GM19438 (cell line): ENCODE measurements around the gene ST3GAL5.

Experiments used
- ATAC-seq: cut with Tn5 transposase; IDR thresholded peaks from one replicate; pipeline ENCODE4 v1.9.1; 2021; ENCODE audit warnings: low read depth; ENCODE audit not compliant: unreplicated experiment

The ST3GAL5 gene

DNA sequence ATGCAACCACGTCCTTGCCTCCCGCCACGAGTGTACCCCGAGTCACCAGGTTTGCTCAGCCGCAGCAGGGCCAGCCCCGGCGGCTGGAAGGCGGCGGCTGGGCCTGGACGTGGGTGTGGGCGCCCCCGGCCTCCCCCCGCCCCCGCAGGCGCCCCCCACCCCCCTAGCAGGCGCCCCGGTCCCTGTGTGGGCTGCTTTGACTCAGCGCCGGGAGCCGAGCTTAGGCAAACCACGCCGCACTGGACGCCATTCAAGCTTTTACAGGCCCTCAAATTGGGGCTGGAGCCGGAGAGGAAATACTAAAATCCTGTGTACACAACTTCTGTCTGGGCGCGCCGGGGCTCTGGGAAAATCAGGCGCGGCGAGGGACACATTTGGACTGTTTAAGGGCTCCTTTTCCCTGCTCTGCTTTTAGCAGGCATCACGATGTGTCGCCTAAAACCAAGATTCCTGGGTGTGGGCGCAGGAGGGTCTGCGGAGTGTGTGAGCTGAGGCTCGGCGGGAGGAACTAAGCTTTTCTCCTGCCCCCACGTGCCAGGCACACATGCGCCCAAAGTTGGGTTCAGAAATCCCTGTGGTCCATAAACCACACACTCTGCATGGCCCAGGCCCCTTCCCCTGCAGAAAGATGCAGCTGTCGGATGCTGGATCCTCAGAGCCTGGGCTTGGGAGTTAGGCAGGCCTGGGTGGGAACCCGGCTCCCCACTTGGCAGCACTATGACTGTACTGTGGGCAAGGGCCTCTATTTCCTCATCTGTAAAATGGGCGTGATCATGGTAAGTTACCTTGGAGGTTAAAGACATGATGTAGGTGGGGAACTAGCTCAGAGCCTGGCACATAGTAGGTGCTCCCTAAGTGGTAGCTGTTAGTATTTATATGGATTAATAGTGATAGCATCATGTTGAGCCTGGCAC lies 77.4 kb downstream of the ST3GAL5 start:
- no peak for ATAC-seq

DNA sequence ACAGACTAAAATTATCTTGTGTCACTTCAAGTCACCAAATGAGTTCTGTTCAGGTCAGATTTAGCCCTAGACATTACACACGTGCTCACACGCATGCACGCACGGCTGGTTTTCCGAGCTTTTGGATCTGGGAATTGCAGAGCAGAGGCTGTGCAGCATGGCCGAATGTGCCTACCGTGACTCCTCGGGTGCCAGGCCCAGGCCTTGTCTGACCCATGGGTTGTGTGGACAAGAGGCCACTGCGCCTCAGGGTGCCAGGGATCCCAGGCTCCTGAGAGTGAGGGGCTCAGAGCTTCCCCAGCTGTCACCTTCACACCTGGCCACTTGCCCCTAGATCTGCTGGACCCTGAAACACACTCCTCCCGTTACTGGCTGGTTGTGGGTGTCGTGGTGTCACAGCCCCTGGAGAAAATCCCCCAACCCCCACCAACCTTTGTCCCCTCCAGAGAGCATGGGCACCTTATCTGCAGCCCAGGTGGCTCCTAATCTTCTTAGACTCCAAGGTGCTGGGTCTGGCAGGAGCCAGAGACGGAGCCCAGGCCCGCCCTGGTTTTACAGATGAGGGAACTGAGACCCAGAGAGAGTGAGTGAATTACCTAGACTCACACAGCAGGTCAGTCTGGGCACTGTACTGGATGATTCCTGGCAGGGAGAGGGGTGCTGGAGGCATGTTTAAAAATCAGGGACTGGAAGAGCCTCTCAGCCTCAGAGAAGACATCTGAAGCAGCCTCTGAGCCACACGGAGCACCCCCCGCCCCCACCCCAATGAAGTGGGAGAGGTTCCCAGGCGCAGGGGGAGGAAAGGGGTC lies 78.2 kb downstream of the ST3GAL5 start:
- ATAC-seq: no peak

DNA sequence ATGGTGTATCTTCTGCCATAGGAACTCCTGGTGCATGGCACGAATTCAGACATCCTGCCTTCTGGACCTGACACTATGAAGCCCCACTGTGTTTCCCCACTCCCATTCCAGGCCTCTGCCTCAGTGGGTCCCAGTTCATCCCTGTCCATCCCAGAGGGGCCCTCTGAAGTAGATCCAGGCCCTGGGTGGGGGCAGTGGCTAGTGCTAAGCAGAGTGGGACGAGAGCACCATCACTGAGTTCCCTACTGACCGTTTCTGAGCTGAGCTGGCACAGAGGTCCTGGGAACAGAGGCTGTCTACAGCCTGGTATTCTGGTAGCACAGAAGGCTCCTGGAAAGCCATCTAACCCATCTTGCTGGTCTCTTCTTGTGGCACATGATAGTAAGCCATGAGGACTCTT lies 81.0 kb downstream of the ST3GAL5 start:
- ATAC-seq: no peak

- ATAC-seq: no peak
Measured at GRCh38 chr2:85806358-85807118, 82.3 kb downstream of the ST3GAL5 start.

DNA sequence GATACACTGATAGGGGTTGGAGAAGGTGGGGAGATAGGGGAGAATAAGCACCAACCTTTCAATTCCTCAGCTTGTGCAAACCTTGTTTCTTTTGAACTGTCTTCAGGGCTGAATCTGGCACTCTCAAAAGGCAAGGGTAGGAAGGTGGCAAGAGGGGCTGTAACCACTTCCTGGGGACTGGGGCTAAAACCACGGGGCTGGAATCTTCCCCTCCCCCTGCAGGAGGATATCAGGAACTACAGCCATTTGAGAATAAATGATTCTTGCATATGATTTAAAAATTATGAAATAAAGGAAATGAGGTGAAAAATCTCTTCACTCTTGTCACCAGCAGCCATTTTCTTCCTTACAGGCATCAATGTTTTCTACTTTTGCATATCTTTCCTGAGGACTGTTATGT lies 84.2 kb downstream of the ST3GAL5 start:
- ATAC-seq: no peak

- ATAC-seq: no peak
Measured at GRCh38 chr2:85803704-85804425, 84.9 kb downstream of the ST3GAL5 start.

DNA sequence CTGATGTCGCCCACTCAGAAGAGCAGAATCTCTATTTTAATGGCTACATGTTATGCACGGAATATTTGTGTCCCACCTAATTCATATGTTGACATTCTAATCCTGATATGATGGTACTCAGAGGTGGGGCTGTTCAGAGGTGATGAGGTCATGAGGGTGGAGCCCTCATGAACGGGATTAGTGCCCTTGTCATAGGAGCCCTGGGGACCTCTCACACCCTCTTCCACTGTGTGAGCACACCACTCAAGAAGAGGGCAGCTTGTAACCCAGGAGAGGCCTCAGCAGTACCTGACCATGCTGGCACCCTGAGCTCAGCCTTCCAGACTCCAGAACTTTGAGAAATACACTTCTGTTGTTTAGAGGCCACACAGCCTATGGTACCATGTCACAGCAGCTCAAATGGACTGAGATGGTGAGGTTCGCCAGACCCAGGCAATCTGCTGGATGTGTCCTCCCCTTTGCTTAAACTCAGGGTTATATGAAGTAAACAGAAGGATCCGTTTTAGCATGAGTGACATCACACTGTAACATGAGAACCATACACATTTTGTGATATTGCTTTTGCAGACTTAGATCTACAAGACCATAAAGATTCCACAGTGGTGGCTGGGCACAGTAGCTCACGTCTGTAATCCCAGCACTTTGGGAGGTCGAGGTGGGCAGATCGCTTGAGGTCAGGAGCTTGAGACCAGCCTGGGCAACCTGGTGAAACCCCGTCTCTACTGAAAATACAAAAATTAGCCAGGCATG lies 86.3 kb downstream of the ST3GAL5 start:
- ATAC-seq: no peak

GRCh38 chr2:85801871-85802270 lies 86.9 kb downstream of the ST3GAL5 start:
- ATAC-seq: no peak

- ATAC-seq: no peak
Measured at GRCh38 chr2:85800586-85800985, 88.2 kb downstream of the ST3GAL5 start.

DNA sequence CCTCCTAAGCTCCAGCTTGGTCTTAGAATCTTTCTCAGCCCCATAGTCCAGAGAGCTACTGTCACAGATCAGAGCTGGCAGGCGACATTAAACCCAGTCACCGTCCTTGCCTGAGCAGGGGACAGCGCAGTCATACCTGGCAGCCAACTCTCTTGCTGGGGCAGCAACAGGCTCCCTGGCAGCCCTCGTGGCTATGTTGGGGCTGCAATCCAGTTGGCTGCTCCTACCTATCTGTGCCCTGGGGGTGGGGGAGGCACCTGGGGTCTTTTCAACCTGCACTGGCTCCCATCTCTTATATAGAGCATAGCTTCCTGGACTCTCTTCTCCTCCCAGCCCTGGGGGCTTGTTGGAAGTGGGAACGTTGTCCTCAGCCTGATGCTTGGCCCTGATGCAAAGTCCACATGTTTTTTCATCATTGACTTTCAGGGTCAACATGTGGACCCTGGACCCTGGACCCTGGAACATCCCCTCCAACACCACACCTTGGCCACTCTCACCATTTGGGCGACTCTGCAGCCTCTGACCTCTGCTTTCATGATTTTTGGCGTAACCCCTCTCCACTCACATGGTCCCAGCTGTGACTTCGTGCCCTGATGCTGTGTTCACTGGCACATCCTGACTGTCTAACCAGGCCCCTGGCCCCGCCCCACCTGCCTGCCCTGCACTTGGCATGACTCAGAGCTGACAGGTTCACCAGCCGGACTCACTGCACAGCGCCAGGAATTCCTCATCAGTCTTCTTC lies 89.4 kb downstream of the ST3GAL5 start:
- ATAC-seq: no peak

DNA sequence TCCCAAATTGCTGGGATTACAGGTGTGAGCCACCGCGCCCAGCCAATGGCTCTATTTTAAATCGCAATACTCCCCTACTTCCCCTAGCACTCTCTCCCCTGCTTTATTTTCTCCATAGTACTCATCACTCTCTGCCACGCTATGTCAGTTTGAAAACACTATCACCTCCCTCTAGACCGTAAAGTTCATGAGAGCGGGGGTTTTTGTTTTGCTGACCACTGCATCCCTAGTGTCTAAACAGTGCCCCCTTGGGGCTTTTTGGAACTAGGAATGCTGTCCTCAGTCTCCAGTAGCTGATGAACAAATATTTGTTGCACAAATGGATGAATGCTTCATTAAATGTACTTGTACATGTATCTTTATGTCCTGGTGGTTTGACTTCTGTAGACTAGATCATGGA lies 90.9 kb downstream of the ST3GAL5 start:
- ATAC-seq: no peak

- no peak for ATAC-seq
Measured at GRCh38 chr2:85797263-85797660, 91.5 kb downstream of the ST3GAL5 start.

DNA sequence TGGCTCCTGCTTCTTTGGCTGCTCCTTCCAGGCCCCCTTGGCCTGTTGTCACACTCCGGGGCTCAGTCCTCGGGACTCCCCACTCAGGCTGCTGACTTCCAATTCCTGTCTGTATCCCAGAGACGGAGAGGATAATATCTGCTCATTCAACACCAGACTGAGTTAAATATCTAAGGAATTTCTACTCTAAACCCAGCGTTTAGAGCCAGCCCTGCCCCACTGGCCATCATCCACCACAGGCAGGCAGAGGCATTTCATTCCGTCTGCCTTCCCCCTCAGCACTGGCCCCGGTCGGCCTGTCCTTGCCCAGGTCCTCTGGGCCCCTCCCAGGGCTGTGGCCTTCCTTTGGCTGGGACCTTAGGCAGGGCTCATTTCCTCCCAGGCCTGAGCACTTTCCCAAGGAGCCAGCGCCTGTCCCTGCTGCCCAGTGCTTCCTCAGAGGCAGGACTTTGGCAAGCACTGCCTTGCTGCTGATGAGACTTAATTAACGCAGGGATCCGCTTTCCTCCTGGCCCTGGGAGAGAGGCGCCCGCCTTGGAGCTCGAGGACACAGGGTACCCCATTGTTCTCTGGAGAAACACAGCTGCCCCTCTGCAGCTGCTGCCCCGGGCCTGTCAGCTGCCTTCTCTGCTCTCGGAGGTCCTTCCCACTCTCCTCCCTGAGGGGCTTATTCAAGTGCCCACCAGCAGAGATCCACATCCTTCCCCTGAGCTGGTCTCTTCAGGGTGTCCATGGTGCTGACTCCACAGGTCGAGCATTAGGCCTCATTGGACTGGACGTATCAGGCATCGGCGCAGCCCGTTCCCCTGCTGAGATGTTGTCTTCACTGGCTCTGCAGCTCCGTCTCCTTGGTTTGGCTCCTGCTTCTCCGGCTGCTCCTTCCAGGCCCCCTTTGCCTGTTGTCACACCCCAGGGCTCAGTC lies 92.2 kb downstream of the ST3GAL5 start:
- ATAC-seq: no peak

DNA sequence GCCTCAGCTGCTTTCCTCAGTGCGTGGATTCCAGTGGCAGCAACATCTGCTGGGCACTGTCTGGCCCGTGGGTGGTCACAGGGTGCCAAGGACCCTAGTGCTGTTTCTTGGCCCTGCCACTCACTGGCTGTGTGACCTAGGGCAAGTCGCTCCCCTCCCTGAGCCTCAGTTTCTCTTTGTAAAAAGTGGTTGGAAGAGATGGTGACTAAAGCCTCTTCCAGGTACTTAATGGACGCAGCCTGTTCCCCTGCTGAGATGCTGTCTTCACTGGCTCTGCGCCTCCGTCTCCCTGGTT lies 92.8 kb downstream of the ST3GAL5 start:
- ATAC-seq: no peak

DNA sequence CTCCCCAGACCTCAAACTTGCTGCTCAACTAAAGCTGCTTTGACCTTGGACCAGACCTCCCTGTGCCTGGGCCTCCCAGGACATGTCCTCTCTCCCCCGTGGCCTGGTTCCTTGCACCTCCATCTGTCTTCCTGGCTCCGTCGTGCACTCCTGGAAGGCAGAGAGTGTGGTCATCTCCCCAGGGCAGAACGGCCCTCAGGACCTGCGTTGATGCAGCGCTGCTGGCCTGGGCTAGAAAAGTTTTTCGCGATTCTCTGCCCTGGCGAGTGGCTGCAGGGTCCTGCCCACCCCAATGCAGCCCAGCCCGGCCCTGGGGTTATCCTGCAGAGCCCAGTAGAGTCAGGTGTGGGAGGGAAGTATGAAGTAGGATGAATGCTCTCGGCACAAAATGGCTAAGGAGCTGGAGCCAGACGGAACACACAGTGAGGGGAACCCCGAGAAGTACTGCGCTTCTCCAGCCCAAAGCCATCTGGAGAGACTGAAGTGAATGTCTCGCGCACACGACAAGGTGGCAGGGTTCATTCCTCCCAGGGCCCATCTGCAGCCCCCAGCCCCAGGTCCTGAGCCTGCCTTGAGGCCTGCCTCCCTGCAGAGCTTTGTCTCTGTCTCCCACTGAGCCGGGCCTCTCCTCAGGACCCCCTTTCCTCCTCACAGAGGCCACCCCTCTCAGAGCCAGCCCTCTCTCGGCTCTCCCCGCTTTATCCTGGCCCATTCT lies 93.3 kb downstream of the ST3GAL5 start:
- ATAC-seq: no peak

DNA sequence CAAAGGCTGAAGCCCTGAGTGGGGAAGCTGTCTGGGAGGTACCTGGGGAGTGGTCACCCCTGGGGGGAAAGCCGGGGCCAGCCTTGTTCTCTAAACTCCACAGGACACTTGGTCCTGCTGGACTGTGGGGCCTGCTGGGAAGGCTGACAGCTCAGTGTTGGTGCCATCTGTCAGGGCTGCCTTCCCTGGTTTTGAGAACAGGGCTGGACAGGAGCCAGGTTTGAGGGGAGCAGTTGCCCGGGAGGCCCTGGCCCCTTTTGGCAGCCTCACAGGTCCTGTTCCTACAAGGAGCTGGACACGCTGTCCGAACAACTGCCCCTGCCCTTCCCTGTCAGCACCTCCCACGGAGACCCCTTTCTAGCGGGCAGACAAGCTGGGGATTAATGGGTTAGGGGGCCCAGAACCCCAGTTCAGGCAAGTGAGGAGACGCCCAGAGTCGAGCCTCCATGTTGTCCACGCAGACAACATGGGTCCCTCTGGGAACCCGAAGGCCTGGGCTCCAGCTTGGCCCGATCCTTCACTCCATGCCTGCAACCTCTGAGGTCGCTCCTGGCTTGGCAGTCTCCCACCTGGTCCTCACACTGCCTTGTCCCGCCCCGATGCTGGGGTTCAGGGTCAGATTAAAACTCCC lies 94.2 kb downstream of the ST3GAL5 start:
- ATAC-seq: no peak

DNA sequence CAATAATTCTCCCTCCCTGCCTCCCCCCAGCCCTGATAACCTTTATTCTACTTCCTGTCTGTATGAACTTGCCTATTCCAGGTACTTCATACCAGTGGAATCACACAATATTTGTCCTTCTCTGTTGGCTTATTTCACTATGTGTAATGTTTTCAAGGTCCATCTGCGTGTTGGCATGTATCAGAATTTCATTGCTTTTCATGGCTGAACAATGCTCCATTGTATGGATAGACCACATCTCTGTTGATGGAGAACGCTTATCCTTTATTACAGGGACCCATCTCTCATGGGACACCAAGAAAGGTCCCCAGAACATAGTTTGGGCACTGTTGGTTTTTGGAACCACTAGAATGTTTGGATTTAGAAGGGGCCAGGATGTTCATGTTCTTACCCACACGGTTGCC lies 94.8 kb downstream of the ST3GAL5 start:
- ATAC-seq: no peak
